Testis (tissue), 3 donors: ENCODE results near the gene RAB28. TPM values are rescaled to one million over a fixed set of nuclear protein-coding genes. Genes with fewer than 3 reads are reported as not detected.

ENCODE experiments used
- DNase-seq: peaks from one replicate; pipeline ENCODE4 v3.0.0-alpha.2; 2019
- H3K27ac ChIP-seq, 2 donors: fragments of 200-600 bp; sonication (generic); one replicate each; pipeline ENCODE4 v1.5.1; 2019
- H3K27me3 ChIP-seq: fragments of 200-600 bp; sonication (generic); one replicate; pipeline ENCODE4 v1.5.1; 2019
- H3K36me3 ChIP-seq: fragments of 200-600 bp; sonication (generic); one replicate; pipeline ENCODE4 v1.5.1; 2017; ENCODE audit warnings: low read depth; ENCODE audit errors: missing control alignments
- H3K4me1 ChIP-seq: fragments of 200-600 bp; sonication (generic); one replicate; pipeline ENCODE4 v1.5.1; 2019
- H3K4me3 ChIP-seq, 2 donors: fragments of 200-600 bp; sonication (generic); one replicate each; pipeline ENCODE4 v1.5.1; 2017 to 2019
- H3K9me3 ChIP-seq: fragments of 200-600 bp; sonication (generic); one replicate; pipeline ENCODE4 v1.5.1; 2017
- CTCF ChIP-seq, 3 experiments: fragments of 450-650 bp in 2 of 3; fragments of 200-600 bp in 1 of 3; sonication (generic) in 1 of 3; IDR thresholded peaks; one replicate each; pipeline ENCODE4 v1.5.1; 2016 to 2019; ENCODE audit warnings: antibody characterized with exemption in 3 of 3, mild to moderate bottlenecking in 2 of 3, moderate library complexity in 1 of 3
- POLR2A ChIP-seq: fragments of 450-650 bp; IDR thresholded peaks from one replicate; pipeline ENCODE4 v1.6.1; 2017; ENCODE audit warnings: antibody characterized with exemption, mild to moderate bottlenecking, moderate library complexity
- whole genome bisulfite sequencing, 2 donors: methylation state at CpG; one replicate each; pipeline ENCODE4 v1.1.5; 2018; 5-methylcytosine and 5-hydroxymethylcytosine counted together
- intact Hi-C: fragments of 100-400 bp; cut with DNase I; formaldehyde crosslinking; loops from one replicate; pipeline ENCODE4 v1.15.1; 2023; ENCODE audit warnings: low total_unique reads
- polyA plus RNA-seq: library from polyadenylated mRNA; stranded (reverse); fragments of 350-450 nt; fragmentation: Illumina TruSeq; extraction: RNeasy Lipid Tissue Mini Kit (QIAGEN cat#74804); gene quantifications from one replicate; pipeline ENCODE4 v1.2.3, GENCODE V29; 2014; ENCODE audit warnings: low read depth, low replicate concordance; ENCODE audit not compliant: insufficient read depth
- total RNA-seq, 2 donors: library from RNA; depleted of rRNA; stranded (reverse); fragments of >200 nt; gene quantifications; one replicate each; pipeline ENCODE4 v1.2.3, GENCODE V29; 2016

The RAB28 gene
- total and polyA plus RNA-seq, 3 donors from 2014 or later, result 30.2 to 65.1 (median 34.3) TPM

- Histone ChIP-seq H3K27me3 (no peaks in the 10 kb centered on the region), H3K27ac (no peak overlapping the region), H3K4me3 (no peak overlapping the region), H3K36me3 (no peaks in the 10 kb centered on the region), H3K4me1 (no peaks in the 10 kb centered on the region), H3K9me3 (no peaks in the 10 kb centered on the region)
- TF ChIP-seq POLR2A, result no peak
- TF ChIP-seq CTCF (IDR thresholded peaks at IDR 0.05), result no peak
- no peak for DNase-seq
- 6% methylated on average over 11 to 48 of the region's 49 CpGs for WGBS, 2 donors
- intact Hi-C loops, result no loop called here
Measured at GRCh38 chr4:13522282-13523104, 38.4 kb upstream of the RAB28 start.

GRCh38 chr4:13521047-13521446, 36.9 kb upstream of the RAB28 start:
- Histone ChIP-seq H3K36me3 (no peaks in the 10 kb centered on the region), H3K4me3 (no peak overlapping the region), H3K9me3 (no peaks in the 10 kb centered on the region), H3K27me3 (no peaks in the 10 kb centered on the region), H3K27ac (no peak overlapping the region), H3K4me1 (no peaks in the 10 kb centered on the region)
- TF ChIP-seq POLR2A (no peak), CTCF (IDR thresholded peaks at IDR 0.05) (no peak)
- WGBS, 2 donors, result 57 to 67% methylated on average over 1 to 2 of the region's 2 CpGs
- no peak for DNase-seq
- intact Hi-C loops, result no loop called here

GRCh38 chr4:13516315-13516860, 32.2 kb upstream of the RAB28 start:
- 75 to 78% methylated on average over 3 of the region's 3 CpGs for WGBS, 2 donors
- H3K27me3 ChIP-seq, result no peaks in the 10 kb centered on the region
- intact Hi-C loops, result no loop called here

GRCh38 chr4:13515268-13515667, 31.1 kb upstream of the RAB28 start:
- intact Hi-C loops, result no loop called here
- WGBS, 2 donors, result 30 to 40% methylated on average over 5 of the region's 5 CpGs

More at GRCh38 chr4:13516315-13516860, 32.2 kb upstream of the RAB28 start:
- DNase-seq, result no peak
- TF ChIP-seq POLR2A (no peak), CTCF (IDR thresholded peaks at IDR 0.05) (no peak)
- no peak overlapping the region for H3K4me3 ChIP-seq
- H3K4me1 ChIP-seq, result no peaks in the 10 kb centered on the region
- no peaks in the 10 kb centered on the region for H3K36me3 ChIP-seq
- no peak overlapping the region for H3K27ac ChIP-seq
- no peaks in the 10 kb centered on the region for H3K9me3 ChIP-seq

GRCh38 chr4:13514722-13515121, 30.6 kb upstream of the RAB28 start:
- no peak overlapping the region for H3K27ac ChIP-seq
- 82 to 84% methylated on average over 4 of the region's 4 CpGs for WGBS, 2 donors
- H3K4me1 ChIP-seq, result no peaks in the 10 kb centered on the region
- no peak overlapping the region for H3K4me3 ChIP-seq
- H3K27me3 ChIP-seq, result no peaks in the 10 kb centered on the region
- DNase-seq, result no peak
- TF ChIP-seq CTCF (IDR thresholded peaks at IDR 0.05), result no peak
- TF ChIP-seq POLR2A, result no peak
- H3K36me3 ChIP-seq, result no peaks in the 10 kb centered on the region
- H3K9me3 ChIP-seq, result no peaks in the 10 kb centered on the region
- intact Hi-C loops, result no loop called here

More at GRCh38 chr4:13515268-13515667, 31.1 kb upstream of the RAB28 start:
- Histone ChIP-seq H3K4me1 (no peaks in the 10 kb centered on the region), H3K27ac (no peak overlapping the region), H3K27me3 (no peaks in the 10 kb centered on the region), H3K36me3 (no peaks in the 10 kb centered on the region), H3K9me3 (no peaks in the 10 kb centered on the region), H3K4me3 (no peak overlapping the region)
- no peak for DNase-seq
- TF ChIP-seq POLR2A, result no peak
